A549 treated with GW870086 at 1 μM for 4 hours (cell line): Measurements from ENCODE around the gene CD40. TPM values are rescaled to one million over a fixed set of nuclear protein-coding genes. Genes with fewer than 3 reads are reported as not detected.

ENCODE experiments used
- total RNA-seq: library from RNA; stranded (reverse); fragments of 200-300 nt; extraction: Qiagen RNA extraction; gene quantifications from 5 replicates; pipeline ENCODE4 v1.2.3, GENCODE V29; 2022; ENCODE audit warnings: low read depth

Gene CD40
- total RNA-seq = 3.3 to 5.7 TPM (median 4.6 TPM) in 5 replicates

GRCh38 chr20:46117704-46118467, at the start of gene CD40:
Gene CD40, plus strand, starts transcription at chr20:46118314. Its CDS starts 30 bp downstream, at chr20:46118344.

GRCh38 chr20:46089417-46090388, 28.4 kb upstream of the CD40 start, which contains the start of gene NCOA5:
Gene NCOA5, minus strand, starts transcription at chr20:46089962. Its CDS starts 10,538 bp downstream, at chr20:46079424.

Other genes with a start within 250 kb of the CD40 start
- gene ZSWIM1, start 237.1 kb upstream of the CD40 start, total RNA-seq = 4.8 to 6.4 TPM (median 5.8 TPM) in 5 replicates
- 0.56 to 0.74 TPM (median 0.69 TPM) in 5 replicates for gene SPATA25, start 230.7 kb upstream of the CD40 start, total RNA-seq
- 0.99 to 1.3 TPM (median 1.1 TPM) in 5 replicates for gene NEURL2, start 227.1 kb upstream of the CD40 start, total RNA-seq
- 93.0 to 122 TPM (median 112 TPM) in 5 replicates for gene CTSA, start 227.0 kb upstream of the CD40 start, total RNA-seq
- 1.5 to 2.2 TPM (median 1.6 TPM) in 5 replicates for gene PLTP, start 206.2 kb upstream of the CD40 start, total RNA-seq
- gene PCIF1, start 183.6 kb upstream of the CD40 start, total RNA-seq = 28.9 to 34.6 TPM (median 34.0 TPM) in 5 replicates
- gene ZNF335, start 146.1 kb upstream of the CD40 start, total RNA-seq = 6.9 to 9.6 TPM (median 8.9 TPM) in 5 replicates
- 0.25 to 0.61 TPM (median 0.46 TPM) in 5 replicates for gene MMP9, start 109.4 kb upstream of the CD40 start, total RNA-seq
- gene SLC12A5, start 89.1 kb upstream of the CD40 start, total RNA-seq = 11.7 to 15.2 TPM (median 15.1 TPM) in 5 replicates
- gene NCOA5, start 28.4 kb upstream of the CD40 start, total RNA-seq = 20.4 to 23.8 TPM (median 20.7 TPM) in 5 replicates
- gene CDH22, start 190.2 kb downstream of the CD40 start, total RNA-seq = 0.03 to 0.05 TPM in 2 of 5 replicates, not detected in the others